PC-3 (cell line): ENCODE results near the gene MYMK. TPM values are rescaled to one million over a fixed set of nuclear protein-coding genes. Genes with fewer than 3 reads are reported as not detected.

Source experiments
- ATAC-seq: fragments of 200-7000 bp; cut with Tn5 transposase; 2 replicates; pipeline ENCODE4 v1.9.1; 2020; ENCODE audit warnings: mild to moderate bottlenecking, moderate library complexity
- BruUV-seq: library from RNA; stranded (reverse); fragments of 400-500 nt; replicated peaks from 2 replicates; lab custom pipeline; 2021; lab: Mats Ljungman, UMichigan
- CTCF ChIA-PET: fragments of 300-600 bp; sonication (Branson Sonifier 250); formaldehyde crosslinking; loops from one replicate; lab custom pipeline; 2022; ENCODE audit warnings: antibody characterized with exemption; lab: Charles Lee
- POLR2A ChIA-PET: fragments of 300-600 bp; sonication (Branson Sonifier 250); formaldehyde crosslinking; loops from one replicate; lab custom pipeline; 2022; ENCODE audit warnings: antibody characterized with exemption; ENCODE audit not compliant: unreplicated experiment; lab: Charles Lee
- DNase-seq: peaks from one replicate; pipeline ENCODE4 v3.0.0-alpha.2; 2015
- H2AFZ ChIP-seq: fragments of 300-600 bp; sonication (generic); 2 replicates; pipeline ENCODE4 v1.6.0; 2016; ENCODE audit warnings: antibody characterized with exemption, low read length
- H3F3A ChIP-seq: fragments of 300-600 bp; sonication (generic); one replicate; pipeline ENCODE4 v1.6.0; 2017; ENCODE audit warnings: antibody characterized with exemption, low read length, control low read depth, mild to moderate bottlenecking; ENCODE audit not compliant: unreplicated experiment
- H3K27ac ChIP-seq: fragments of 300-600 bp; sonication (generic); 2 replicates; pipeline ENCODE4 v1.5.1; 2016; ENCODE audit warnings: mild to moderate bottlenecking, low read length
- H3K27me3 ChIP-seq: fragments of 300-600 bp; sonication (generic); 2 replicates; pipeline ENCODE4 v1.6.1; 2016; ENCODE audit warnings: low read length, mixed read lengths
- H3K36me3 ChIP-seq: fragments of 300-600 bp; sonication (generic); 2 replicates; pipeline ENCODE4 v1.6.1; 2016; ENCODE audit warnings: low read depth, mixed run types, low read length, mixed read lengths
- H3K4me1 ChIP-seq: fragments of 300-600 bp; sonication (generic); 2 replicates; pipeline ENCODE4 v1.5.1; 2016; ENCODE audit warnings: low read length; ENCODE audit not compliant: insufficient read depth
- H3K4me2 ChIP-seq: fragments of 300-600 bp; sonication (generic); 2 replicates; pipeline ENCODE4 v1.6.0; 2016; ENCODE audit warnings: low read length
- H3K4me3 ChIP-seq: fragments of 300-600 bp; sonication (generic); 2 replicates; pipeline ENCODE4 v1.5.1; 2016; ENCODE audit warnings: mild to moderate bottlenecking, low read length, mixed read lengths
- H3K79me2 ChIP-seq: fragments of 300-600 bp; sonication (generic); 2 replicates; pipeline ENCODE4 v1.6.1; 2017; ENCODE audit warnings: low read length, mixed read lengths
- H3K9ac ChIP-seq: fragments of 300-600 bp; sonication (generic); 2 replicates; pipeline ENCODE4 v1.6.0; 2016; ENCODE audit warnings: mild to moderate bottlenecking, low read length
- H3K9me2 ChIP-seq: fragments of 300-600 bp; sonication (generic); replicated peaks from 2 replicates; pipeline ENCODE4 v1.6.1; 2016; ENCODE audit warnings: mixed run types, low read length, mixed read lengths
- H3K9me3 ChIP-seq: fragments of 300-600 bp; sonication (generic); 2 replicates; pipeline ENCODE4 v1.6.1; 2016; ENCODE audit warnings: low read length, mixed read lengths
- H4K20me1 ChIP-seq: fragments of 300-600 bp; sonication (generic); 2 replicates; pipeline ENCODE4 v1.6.1; 2016; ENCODE audit warnings: low read length, mixed read lengths
- EZH2 ChIP-seq: fragments of 300-600 bp; sonication (generic); IDR thresholded peaks from one replicate; pipeline ENCODE4 v1.6.1; 2017; ENCODE audit warnings: antibody characterized with exemption, mild to moderate bottlenecking, low read length; ENCODE audit not compliant: unreplicated experiment
- EZH2phosphoT487 ChIP-seq: fragments of 300-600 bp; sonication (generic); IDR thresholded peaks from 2 replicates; pipeline ENCODE4 v1.6.1; 2018; ENCODE audit warnings: mild to moderate bottlenecking, antibody characterized with exemption, low read length, borderline replicate concordance
- intact Hi-C: fragments of 100-400 bp; cut with micrococcal nuclease; formaldehyde crosslinking; loops from 2 replicates; pipeline ENCODE4 v1.9.0; 2023
- total RNA-seq: library from RNA; depleted of rRNA; stranded (reverse); fragments of >200 nt; gene quantifications from 2 replicates; pipeline ENCODE4 v1.2.3, GENCODE V29; 2014
- TF ChIP-seq, protein P1 (sequence below): fragments of 300-600 bp; sonication (generic); conservative IDR thresholded peaks from 2 replicates; pipeline ENCODE4 v1.5.1; 2017; ENCODE audit warnings: antibody characterized with exemption, low read depth, mild to moderate bottlenecking, low read length

Gene MYMK
- total RNA-seq, 1 experiment from 2014 or later: not detected

DNA sequence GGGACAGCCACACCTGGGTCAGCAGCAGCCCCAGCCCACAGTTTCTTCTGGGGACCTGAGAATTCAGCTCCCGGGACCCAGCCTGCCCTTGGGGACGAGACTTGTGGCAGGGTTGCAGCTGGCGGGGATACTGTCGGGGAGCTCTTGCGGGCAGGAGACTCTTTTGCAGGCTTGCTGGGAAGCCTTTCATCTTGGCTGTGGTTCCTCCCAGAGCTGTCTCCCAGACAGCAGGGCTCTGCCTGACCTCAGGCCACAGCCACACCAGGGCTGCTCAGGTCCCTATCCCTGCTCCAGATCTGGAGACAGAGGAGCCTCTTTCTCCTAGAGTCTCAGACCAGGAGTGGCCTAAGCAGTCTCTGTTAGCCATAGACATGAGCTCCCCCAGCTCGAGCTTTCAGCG lies 4.7 kb upstream of the MYMK start:
- Histone ChIP-seq H3K4me3 (no peak overlapping the region), H3K9me3 (no peaks in the 10 kb centered on the region), H3K36me3 (no peaks in the 10 kb centered on the region), H3K27me3 (peaks cover 11% of the 10 kb centered on the region; the same call in 1 of the 2 replicates), H3F3A (no peaks in the 10 kb centered on the region), H3K9ac (no peak overlapping the region), H2AFZ (no peak overlapping the region), H3K4me2 (no peak overlapping the region), H3K4me1 (no peaks in the 10 kb centered on the region), H4K20me1 (no peaks in the 10 kb centered on the region), H3K79me2 (no peaks in the 10 kb centered on the region), H3K9me2 (no peaks in the 10 kb centered on the region), H3K27ac (no peak overlapping the region)
- ChIA-PET POLR2A (no interaction called here), CTCF (no interaction called here)
- intact Hi-C loops: no loop called here
- no TSS peak for BruUV-seq
- TF ChIP-seq, protein P1, sequence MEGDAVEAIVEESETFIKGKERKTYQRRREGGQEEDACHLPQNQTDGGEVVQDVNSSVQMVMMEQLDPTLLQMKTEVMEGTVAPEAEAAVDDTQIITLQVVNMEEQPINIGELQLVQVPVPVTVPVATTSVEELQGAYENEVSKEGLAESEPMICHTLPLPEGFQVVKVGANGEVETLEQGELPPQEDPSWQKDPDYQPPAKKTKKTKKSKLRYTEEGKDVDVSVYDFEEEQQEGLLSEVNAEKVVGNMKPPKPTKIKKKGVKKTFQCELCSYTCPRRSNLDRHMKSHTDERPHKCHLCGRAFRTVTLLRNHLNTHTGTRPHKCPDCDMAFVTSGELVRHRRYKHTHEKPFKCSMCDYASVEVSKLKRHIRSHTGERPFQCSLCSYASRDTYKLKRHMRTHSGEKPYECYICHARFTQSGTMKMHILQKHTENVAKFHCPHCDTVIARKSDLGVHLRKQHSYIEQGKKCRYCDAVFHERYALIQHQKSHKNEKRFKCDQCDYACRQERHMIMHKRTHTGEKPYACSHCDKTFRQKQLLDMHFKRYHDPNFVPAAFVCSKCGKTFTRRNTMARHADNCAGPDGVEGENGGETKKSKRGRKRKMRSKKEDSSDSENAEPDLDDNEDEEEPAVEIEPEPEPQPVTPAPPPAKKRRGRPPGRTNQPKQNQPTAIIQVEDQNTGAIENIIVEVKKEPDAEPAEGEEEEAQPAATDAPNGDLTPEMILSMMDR: no peak
- no peak for TF ChIP-seq EZH2phosphoT487
- TF ChIP-seq EZH2: no peak
- DNase-seq: no peak
- no peak for ATAC-seq

DNA sequence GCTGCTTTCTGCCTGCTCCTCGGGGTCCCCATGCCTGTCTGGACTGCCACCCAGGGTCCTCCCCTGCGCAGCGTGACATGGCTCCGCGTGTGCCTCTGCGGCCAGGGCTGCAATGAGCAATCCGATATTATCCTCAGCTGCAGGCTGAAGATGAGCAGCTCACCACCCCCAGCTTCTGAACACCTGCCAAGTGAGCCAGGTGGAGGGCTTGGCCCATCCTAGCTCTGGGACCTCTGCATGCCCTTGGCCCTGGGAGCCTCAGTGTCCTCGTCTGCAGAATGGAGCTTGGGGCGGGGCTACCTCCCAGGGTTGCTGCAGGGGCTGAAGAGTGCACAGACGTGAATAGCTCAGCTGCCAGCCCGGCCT lies 4.1 kb upstream of the MYMK start:
- H3K36me3 ChIP-seq: no peaks in the 10 kb centered on the region
- no peaks in the 10 kb centered on the region for H3K79me2 ChIP-seq
- no peaks in the 10 kb centered on the region for H4K20me1 ChIP-seq
- BruUV-seq: no TSS peak
- no peaks in the 10 kb centered on the region for H3K9me2 ChIP-seq
- ATAC-seq: no peak
- H3K4me3 ChIP-seq: no peak overlapping the region
- ChIA-PET CTCF (no interaction called here), POLR2A (no interaction called here)
- no peaks in the 10 kb centered on the region for H3F3A ChIP-seq
- no peak overlapping the region for H3K4me2 ChIP-seq
- no peak for DNase-seq
- TF ChIP-seq, protein P1: no peak
- TF ChIP-seq EZH2phosphoT487: no peak
- no peak for TF ChIP-seq EZH2
- no peaks in the 10 kb centered on the region for H3K4me1 ChIP-seq
- peaks cover 5% of the 10 kb centered on the region; the same call in 1 of the 2 replicates for H3K27me3 ChIP-seq
- no peak overlapping the region for H3K27ac ChIP-seq
- no peak overlapping the region for H2AFZ ChIP-seq
- H3K9me3 ChIP-seq: no peaks in the 10 kb centered on the region
- H3K9ac ChIP-seq: no peak overlapping the region
- intact Hi-C loops: no loop called here

DNA sequence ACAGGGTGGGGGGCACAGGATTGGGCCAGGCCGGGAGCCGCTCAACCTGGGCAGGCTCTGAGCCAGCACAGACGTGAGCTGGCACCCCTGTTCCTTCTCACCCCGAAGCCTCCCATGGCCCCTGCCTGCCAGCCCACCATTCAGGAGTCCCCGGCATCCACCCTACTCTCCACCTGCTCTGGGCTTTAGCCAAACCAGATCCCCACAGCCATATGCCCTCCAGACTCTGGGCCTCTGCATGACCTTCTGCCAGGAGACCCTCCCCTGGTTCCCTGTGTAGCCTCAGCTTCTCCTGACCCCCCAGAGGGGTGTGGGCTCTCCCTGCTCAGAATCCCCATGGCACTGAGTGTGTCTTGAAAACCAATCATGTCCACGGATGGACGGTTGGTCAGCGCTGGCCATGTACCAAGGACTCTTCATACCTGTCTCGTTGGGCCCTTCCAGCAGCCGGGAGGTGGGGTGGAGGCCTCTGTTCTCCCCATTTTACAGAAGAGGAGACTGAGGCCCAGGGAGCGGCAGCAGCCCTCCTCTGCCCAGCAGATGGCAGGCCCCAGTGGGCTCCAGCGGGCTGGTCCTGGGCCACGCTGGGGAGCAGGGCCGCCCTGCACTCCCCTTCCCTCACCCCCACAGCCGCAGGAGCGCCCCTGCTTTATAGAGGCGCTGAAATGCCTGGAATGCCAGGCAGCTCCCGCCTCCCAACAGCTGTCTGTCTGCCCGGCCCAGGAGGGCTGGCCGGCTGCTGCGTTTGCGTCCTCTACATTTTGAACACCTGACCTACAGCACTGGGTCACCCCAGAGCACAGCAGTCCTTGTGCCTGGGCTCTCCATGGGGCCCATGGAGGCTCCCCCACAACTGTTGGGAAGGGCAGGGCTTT lies 3.5 kb upstream of the MYMK start:
- 0 out of 2 replicates have a peak, but pooled peaks cover under 1% of the 10 kb centered on the region for H3K27me3 ChIP-seq
- no peaks in the 10 kb centered on the region for H4K20me1 ChIP-seq
- no peak for ATAC-seq
- H3K4me1 ChIP-seq: no peaks in the 10 kb centered on the region
- H3F3A ChIP-seq: no peaks in the 10 kb centered on the region
- H3K4me3 ChIP-seq: no peak overlapping the region
- POLR2A ChIA-PET: no interaction called here
- no peak for DNase-seq
- H3K36me3 ChIP-seq: no peaks in the 10 kb centered on the region
- CTCF ChIA-PET: no interaction called here
- H3K27ac ChIP-seq: no peak overlapping the region
- H3K79me2 ChIP-seq: no peaks in the 10 kb centered on the region
- H3K9me2 ChIP-seq: no peaks in the 10 kb centered on the region
- intact Hi-C loops: no loop called here
- TF ChIP-seq, protein P1: no peak
- no peak for TF ChIP-seq EZH2phosphoT487
- no peak for TF ChIP-seq EZH2
- no TSS peak for BruUV-seq
- H3K4me2 ChIP-seq: no peak overlapping the region
- no peak overlapping the region for H3K9ac ChIP-seq
- no peaks in the 10 kb centered on the region for H3K9me3 ChIP-seq
- no peak overlapping the region for H2AFZ ChIP-seq
